GM19099 (cell line): ENCODE results near the gene BIRC6.

Experiments
- POLR2A ChIP-seq: IDR thresholded peaks from 3 replicates; pipeline ENCODE4 v1.6.1; 2011; ENCODE audit warnings: low read depth; ENCODE audit not compliant: insufficient read length; ENCODE audit errors: extremely low read depth

Gene BIRC6

DNA sequence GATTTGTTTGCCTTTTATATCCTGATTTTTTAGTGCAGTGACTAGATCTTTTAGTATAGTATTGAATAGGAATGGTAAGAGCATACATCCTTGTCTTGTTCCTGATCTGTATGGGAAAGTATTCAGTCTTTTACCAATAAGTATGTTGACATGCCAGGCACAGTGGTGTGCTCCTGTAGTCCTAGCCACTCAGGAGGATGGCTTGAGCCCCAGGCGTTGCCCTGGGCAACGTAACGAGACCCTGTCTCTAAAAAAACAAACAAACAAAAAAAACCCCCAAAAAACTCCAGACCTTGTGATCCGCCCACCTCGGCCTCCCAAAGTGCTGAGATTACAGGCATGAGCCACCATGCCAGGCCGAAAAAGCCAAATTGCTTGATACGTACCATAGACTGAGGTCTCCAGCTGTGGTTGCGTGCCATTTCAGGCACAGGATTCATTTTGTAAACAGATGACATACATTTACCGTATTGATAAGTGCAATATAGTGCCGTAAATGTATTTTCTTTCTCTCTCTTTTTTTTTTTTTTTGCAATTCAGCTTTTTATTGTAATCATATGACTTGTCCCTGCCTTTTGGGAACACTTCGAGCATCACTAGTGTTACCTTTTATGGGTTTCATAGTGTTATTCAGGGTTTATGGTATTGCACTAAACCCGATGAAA, 18.5 kb downstream of the BIRC6 start:
- no peak for TF ChIP-seq POLR2A

DNA sequence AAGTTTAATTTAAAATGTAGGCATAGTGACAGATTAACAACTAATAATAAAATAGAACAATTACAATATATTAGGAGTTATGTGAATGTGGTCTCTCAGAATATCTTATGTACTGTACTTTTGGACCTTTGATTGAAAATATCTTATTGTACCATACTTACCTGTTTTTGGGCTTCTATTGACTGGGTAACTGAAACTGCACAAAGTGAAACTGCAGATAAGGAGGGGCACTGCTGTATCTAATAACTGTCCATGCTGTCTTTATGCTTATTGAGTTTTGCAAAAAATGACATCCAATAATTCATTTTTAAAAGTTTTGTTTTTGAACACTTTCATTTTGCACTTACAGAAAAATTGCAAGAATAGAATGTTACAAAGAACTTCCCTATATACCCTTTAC, 19.9 kb downstream of the BIRC6 start:
- no peak for TF ChIP-seq POLR2A

DNA sequence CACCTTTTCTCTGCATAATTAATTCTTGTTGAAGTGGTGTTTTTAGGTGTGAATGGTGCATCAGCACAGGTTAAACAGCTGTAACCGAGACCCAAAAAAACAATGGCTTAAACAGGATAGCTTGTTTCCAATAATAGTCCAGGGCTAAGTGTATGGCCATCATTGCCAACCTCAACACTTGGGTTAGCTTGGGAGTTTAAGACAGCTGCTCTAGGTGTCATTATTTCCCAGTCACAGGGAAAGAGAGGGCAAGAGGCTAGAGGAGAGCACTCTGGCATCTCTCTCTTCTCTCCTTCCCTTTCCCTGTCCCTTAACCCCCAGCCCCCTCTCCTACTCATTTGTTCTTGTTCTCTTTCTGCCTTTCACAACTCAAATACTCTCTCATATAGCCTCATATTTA, 21.1 kb downstream of the BIRC6 start:
- no peak for TF ChIP-seq POLR2A

DNA sequence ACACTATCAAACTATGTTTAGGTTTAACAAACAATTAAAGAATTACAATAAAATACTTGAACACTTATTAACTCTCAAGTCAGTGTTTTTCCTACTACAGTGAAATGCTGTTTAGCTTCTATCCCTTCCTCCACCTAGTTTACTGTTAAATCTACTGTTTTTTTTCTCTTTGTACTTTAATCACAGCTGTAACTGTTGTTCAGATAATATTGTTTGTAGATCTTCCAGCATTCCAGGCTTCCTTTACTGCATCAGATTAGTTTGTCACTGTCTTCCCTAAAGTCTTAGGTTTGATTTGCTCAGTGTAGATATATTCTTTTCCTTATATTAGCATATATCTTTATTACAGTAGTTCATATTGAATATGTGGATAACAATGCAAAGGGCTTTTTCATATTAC, 22.5 kb downstream of the BIRC6 start:
- no peak for TF ChIP-seq POLR2A

DNA sequence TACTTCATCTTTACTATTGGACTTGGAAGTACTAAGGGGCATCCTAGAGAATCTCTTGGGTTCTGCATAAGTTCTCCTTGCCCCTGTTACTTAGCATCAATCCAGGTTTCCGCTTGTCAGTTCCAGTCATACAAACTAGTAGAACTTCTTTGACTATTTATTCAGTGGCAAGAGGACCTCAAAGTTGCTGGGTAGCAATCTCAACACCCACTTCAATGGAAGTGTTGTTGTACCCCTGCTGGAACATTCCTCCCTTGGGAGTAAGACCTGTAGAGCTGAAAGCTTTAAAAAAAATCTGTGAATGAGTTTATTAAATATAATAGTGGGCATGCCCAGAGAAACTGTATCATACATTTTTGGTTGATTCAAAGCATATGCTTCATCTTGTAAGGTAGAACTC, 27.0 kb downstream of the BIRC6 start:
- TF ChIP-seq POLR2A, result no peak

DNA sequence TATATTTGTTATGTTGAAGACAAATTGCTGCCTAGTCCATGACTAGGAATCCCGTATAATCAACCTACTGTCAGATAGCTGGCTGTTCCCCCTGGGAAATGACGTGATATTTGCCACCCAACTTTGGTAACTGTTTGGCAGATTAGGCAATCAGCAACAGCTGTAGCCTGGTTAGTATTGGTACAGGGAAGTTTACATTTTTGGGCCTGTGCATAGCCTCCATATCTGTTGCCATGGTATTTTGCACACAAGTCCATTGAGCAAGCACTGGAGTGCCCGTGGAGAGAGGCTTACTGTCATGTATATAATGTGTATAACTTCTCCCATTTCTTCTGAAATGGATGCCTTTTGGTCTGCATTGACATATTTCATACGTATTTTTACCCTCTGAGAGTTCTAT, 27.7 kb downstream of the BIRC6 start:
- TF ChIP-seq POLR2A, result no peak

DNA sequence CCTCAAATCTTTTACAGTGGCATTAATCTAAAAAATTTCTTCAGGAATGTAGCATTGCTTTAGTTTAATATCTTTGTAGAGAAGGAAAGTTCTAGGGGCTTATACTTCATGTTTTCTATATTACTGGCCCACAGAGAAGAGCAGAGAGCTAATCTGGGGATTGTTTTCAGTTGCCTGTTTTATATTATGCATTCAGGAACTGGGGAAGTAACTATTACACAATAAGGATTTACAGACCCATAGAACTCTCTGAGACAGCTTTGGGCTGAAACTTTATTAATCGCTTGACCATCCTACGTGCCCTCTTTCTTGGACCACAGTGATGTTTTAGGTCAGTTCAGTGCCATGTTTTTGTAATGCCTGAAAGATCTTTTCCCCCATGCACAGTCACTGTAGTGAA, 29.9 kb downstream of the BIRC6 start:
- TF ChIP-seq POLR2A, result no peak

DNA sequence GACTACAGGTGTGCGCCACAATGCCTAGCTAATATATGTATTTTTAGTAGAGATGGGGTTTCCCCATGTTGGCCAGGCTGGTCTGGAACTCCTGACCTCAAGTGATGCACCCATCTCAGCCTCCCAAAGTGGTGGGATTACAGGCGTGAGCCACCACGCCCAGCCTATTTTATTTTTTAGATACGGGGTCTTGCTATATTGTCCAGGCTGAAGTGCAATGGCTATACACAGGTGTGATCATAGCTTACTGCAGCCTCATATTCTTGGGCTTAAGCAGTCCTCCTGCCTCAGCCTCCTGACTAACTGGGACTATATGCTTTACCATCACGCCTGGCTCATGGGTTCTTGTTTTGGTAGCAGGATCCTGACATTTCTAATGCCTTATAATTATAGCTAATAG, 42.4 kb downstream of the BIRC6 start:
- no peak for TF ChIP-seq POLR2A

DNA sequence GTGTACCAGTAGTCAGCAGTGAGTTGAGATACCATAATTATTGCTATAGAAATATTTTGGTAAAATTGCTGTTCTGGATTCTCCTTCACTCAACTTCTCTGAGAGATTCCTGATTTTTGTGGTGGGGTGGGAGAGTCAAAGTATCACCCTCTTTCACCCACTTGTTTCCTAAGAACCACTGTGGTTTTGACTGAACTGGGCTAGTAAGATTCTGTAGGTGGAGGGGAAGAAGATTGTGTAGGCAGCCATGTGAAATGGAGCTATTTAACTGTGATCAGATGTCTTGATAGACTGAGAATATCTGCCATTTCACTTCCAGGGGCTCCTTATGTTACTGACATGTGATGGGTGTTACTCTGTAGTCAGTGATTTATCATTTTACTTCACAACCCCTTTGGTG, 45.3 kb downstream of the BIRC6 start:
- TF ChIP-seq POLR2A, result no peak

DNA sequence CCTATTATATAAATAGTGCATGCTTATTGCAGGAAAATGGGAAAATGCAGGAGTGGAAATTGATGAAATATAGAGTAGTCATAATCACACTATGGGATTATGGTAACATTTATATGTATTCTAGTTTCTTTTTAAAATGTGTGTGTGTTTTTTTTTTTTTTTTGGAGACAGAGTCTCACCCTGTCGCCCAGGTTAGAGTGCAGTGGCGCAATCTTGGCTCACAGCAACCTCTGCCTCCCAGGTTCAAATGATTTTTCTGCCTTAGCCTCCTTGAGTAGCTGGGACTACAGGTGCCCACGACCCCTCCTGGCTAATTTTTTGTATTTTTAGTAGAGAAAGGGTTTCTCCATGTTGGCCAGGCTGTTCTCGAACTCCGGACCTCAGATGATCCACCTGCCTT, 47.0 kb downstream of the BIRC6 start:
- no peak for TF ChIP-seq POLR2A

DNA sequence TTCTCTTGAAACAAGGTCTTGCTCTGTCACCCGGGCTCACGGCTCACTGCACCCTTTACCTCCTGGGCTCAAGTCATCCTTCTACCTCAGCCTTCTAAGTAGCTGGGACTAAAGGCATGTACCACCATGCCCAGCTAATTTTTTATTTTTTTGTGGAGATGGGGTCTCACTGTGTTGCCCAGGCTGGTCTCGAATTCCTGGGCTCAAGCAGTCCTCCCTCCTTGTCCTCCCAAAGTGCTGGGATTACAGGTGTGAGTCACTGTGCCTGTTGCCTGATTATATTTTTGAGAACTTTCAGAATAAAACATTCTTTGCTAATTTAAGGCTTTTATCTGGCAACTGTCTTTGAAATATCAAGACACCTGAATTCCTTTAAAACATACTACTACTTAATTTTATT, 47.9 kb downstream of the BIRC6 start:
- TF ChIP-seq POLR2A, result no peak

DNA sequence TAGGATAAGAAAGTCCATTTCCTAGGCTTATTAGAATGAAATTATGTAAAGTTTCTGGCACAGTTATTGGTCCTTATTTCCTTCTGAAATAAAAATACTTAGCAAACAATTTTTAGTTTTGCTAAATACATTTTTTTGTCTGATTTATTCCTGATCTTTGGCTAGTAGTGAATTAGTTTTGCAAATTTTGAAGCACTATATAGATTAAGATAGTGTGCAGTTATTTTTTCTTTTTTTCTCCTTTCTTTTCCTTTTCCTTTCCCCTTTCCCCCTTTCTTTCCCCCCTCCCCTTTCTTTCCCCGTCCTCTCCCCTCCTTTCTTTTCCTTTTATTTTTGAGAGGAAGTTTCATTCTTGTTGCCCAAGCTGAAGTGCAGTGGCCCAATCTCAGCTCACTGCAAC, 59.7 kb downstream of the BIRC6 start:
- TF ChIP-seq POLR2A, result no peak

DNA sequence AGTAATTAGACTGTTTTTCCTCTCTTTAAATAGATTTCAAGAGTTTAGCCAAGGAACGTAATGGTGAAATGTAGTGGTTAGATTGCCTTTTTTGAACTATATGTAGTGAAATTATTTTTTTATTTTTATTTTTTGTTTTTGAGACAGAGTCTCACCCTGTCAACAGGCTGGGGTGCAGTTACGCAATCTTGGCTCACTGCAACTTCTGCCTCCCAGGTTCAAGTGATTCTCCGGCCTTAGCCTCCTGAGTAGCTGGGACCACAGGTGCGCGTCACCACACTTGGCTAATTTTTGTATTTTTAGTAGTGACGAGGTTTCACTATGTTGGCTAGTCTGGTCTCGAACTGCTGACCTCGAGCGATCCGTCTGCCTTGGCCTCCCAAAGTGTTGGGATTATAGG, 60.8 kb downstream of the BIRC6 start:
- TF ChIP-seq POLR2A, result no peak

DNA sequence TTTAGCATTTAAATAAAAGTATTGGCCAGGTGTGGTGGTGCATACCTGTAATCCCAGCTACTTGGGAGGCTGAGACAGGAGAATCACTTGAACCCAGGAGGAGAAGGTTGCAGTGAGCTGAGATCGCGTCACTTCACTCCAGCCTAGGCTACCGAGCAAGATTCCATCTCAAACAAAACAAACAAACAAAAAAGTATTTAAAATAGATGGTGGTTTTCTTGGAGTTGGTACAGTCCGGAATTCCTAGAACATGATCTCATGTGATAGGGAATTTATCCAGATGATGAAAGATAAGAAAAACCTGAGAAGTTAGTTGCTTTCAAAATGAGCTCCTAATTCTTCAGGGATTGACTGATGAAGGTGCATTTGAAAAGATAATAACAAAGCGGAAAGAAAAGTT, 62.0 kb downstream of the BIRC6 start:
- TF ChIP-seq POLR2A, result no peak

DNA sequence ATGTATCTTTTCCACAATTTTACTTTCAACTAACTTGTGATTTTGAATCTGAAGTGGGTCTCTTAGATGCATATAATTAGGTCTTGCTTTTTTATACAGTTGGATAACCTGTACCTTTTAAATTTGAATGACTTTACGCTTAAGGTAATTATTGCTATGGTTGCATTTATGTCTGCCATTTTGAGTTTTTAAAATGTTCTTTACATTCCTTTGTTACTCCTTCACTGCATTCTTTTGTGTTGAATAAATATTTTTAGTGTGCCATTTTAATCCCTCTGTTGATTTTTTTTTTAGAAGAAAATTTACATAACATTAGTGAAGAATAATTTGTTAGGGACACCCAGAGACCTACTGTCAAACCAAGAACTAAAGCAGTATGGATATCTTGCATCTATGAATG, 65.3 kb downstream of the BIRC6 start:
- TF ChIP-seq POLR2A, result no peak

DNA sequence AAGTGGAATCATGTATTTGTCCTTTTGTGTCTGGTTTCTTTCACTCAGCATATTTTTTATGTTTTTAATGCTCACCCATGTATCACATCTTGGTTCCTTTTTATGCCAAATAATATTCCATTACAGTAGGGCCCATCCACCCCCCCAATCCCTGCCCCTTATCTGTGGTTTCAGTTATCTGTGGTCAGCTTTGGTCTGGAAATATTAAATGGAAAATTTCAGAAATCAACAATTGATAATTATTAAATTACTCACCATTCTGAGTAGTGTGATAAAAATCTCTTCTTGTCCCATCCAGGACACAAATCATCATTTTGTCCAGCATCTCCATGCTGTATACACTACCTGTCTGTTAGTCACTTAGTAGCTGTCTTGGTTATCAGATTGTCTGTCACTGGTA, 66.7 kb downstream of the BIRC6 start:
- TF ChIP-seq POLR2A, result no peak

DNA sequence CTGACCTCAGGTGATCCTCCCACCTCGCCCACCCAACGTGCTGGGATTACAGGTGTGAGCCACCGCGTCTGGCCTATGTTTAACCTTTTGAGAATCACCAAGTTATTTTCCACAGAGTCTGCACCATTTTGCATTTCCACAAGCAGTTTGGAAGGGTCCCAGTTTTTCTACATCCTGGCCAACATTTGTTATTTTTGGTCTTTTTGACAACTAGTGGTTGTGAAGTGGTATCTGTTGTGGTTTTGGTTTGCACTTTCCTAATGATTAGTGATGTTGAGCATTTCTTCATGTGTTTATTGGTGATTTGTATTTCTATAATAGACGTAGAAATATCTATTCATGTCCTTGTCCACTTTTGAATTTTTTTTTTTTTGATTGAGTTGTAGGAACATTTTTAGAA, 67.9 kb downstream of the BIRC6 start:
- no peak for TF ChIP-seq POLR2A
